ENCODE data around the gene CRACR2A. TPM values are rescaled to one million over a fixed set of nuclear protein-coding genes. Genes with fewer than 3 reads are reported as not detected.
A peak's percentile ranks its signal among the peaks of the same experiment; 100 is the strongest.

The CRACR2A gene, protein sequence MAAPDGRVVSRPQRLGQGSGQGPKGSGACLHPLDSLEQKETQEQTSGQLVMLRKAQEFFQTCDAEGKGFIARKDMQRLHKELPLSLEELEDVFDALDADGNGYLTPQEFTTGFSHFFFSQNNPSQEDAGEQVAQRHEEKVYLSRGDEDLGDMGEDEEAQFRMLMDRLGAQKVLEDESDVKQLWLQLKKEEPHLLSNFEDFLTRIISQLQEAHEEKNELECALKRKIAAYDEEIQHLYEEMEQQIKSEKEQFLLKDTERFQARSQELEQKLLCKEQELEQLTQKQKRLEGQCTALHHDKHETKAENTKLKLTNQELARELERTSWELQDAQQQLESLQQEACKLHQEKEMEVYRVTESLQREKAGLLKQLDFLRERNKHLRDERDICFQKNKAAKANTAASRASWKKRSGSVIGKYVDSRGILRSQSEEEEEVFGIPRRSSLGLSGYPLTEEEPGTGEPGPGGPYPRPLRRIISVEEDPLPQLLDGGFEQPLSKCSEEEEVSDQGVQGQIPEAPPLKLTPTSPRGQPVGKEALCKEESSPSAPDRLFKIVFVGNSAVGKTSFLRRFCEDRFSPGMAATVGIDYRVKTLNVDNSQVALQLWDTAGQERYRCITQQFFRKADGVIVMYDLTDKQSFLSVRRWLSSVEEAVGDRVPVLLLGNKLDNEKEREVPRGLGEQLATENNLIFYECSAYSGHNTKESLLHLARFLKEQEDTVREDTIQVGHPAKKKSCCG
- polyA plus RNA-seq (2011; rRNA removed) = 1.4 TPM in 2 replicates
- 1.3 TPM in 2 replicates for polyA minus RNA-seq (2011; rRNA and poly(A)+ RNA removed)

DNA sequence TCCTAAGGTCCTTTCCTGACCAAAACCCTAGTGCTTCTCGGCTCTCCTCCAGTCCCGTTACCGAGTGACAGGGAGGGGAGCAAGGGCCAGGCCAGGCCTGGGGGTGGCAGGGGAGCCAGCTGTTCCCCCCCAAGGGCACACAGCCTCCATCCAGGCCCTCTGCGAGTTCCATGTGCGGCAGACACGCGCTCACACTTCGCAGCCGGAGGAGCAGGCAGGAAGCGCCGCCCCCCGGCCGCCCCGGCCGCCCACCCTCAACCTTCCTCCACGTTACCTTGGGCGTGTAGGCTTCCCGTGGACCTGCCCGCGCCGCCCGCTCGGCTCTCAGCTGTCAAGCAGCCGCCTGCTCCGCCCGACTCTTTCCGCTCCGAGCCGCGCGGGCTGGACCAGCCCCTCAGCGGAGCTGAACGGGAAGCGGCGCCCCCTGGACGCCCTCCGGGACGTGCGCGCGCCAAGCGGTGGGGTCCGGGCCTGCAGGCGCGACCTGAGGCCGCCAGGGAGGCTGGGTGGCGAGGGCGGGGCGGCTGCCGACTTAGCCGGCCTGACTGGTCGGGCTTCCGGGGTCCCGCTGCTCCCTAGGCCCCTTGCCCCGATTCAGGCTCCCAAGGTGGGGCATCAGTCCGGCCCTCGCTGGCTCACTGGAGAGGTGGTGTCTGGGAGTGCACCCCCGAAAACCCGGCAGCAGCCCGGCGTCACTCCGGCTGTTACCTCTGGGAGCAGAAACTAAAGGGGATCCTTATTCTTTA lies at the start of gene CRACR2A:
Gene CRACR2A (minus strand): TSS at position 369 of the 746 bp plus-strand sequence. CDS start 56,110 bp downstream, outside the sequence.
- TF ChIP-seq, protein P1, sequence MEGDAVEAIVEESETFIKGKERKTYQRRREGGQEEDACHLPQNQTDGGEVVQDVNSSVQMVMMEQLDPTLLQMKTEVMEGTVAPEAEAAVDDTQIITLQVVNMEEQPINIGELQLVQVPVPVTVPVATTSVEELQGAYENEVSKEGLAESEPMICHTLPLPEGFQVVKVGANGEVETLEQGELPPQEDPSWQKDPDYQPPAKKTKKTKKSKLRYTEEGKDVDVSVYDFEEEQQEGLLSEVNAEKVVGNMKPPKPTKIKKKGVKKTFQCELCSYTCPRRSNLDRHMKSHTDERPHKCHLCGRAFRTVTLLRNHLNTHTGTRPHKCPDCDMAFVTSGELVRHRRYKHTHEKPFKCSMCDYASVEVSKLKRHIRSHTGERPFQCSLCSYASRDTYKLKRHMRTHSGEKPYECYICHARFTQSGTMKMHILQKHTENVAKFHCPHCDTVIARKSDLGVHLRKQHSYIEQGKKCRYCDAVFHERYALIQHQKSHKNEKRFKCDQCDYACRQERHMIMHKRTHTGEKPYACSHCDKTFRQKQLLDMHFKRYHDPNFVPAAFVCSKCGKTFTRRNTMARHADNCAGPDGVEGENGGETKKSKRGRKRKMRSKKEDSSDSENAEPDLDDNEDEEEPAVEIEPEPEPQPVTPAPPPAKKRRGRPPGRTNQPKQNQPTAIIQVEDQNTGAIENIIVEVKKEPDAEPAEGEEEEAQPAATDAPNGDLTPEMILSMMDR (IDR thresholded peaks at IDR 0.05; ENCODE audit: insufficient read depth, low read depth, low read length) = peak; percentile 44
- CTCF ChIA-PET = interaction anchor here (0.8 to 1.5 kb wide), 6 partner anchors 11 to 451 kb away, joined by 3 to 6 read pairs (median 4); no protein-coding TSS in a partner anchor
- POLR2A ChIA-PET = no interaction called here
- DNase-seq (ENCODE audit: low read depth) = no peak
- Histone ChIP-seq H3K27me3 (ENCODE audit: control insufficient read depth, insufficient read depth, low read length) (peaks cover 2% of the 10 kb centered on the region), H3K4me3 (ENCODE audit: low read depth, low read length) (peak within 1 kb of the TSS; percentile 42), H3K36me3 (ENCODE audit: control insufficient read depth, insufficient read depth, low read length) (no peaks in the 10 kb centered on the region)

DNA sequence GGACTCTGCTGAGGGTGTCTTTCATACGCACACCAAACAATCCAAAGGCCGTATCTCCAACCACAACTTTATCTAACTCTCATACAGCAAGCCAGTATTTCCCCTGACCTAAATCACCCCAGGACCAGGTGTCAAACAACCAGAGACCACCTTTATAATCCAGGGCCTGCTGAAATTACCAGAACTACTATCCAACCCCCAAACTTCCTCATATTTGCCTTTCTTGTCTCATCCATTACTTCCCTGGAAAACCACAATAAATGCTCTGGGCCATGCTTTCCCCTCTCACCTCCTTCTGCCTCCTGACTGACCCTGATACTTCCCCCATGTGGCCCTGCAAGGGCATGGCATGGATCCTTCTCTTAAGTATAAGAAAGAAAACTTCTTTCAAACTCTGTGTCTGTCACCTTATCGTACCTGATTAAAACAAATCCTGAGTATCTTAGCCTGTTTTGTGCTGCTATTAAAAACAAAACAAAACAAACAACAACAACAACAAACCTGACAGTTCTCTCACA lies 44.7 kb upstream of the CRACR2A start:
- ChIA-PET POLR2A (no interaction called here), CTCF (interaction anchor here (8.3 kb wide), 1 partner anchor 497 kb away, joined by 61 read pairs; no protein-coding TSS in a partner anchor)
- TF ChIP-seq, protein P1 (IDR thresholded peaks at IDR 0.05; ENCODE audit: insufficient read depth, low read depth, low read length) = no peak
- no peaks in the 10 kb centered on the region for H3K27me3 ChIP-seq (ENCODE audit: control insufficient read depth, insufficient read depth, low read length)
- H3K36me3 ChIP-seq (ENCODE audit: control insufficient read depth, insufficient read depth, low read length) = no peaks in the 10 kb centered on the region
- DNase-seq (ENCODE audit: low read depth) = no peak
- no peak overlapping the region for H3K4me3 ChIP-seq (ENCODE audit: low read depth, low read length)

DNA sequence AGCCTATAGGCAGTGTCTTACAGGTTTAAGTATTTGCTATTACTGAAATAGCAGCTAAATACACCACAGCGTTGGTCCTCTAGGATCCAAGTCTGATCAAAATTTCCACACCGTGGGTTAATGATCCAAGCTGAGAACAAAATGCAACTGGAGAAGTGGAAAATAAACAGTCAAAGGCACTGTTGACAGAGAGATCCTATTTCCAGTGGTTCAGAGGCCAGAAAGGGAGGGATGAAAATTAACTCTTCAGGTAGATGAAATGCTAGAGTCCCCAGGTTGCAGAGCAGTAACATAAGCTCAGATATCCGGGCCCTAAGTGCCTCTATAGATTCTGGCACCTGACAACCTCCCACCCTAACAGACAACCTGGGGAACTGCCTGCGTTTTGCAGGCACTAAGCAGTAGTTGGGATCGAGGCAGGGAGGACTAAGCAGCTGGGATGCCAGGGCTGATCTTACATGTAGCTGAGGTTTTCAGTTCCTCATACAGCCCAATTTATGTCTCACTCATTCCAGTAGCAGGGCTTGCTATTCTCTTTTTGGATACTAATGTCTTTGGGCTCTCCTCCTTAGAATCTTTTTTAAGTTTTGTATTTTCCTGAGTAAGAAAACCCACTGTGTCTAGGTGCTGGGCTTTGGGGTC lies 42.7 kb upstream of the CRACR2A start:
- ChIA-PET POLR2A (no interaction called here), CTCF (interaction anchor here (1.3 to 8.3 kb wide), 4 partner anchors 8 to 495 kb away, joined by 5 to 61 read pairs (median 12); no protein-coding TSS in a partner anchor)
- Histone ChIP-seq H3K4me3 (ENCODE audit: low read depth, low read length) (no peak overlapping the region), H3K36me3 (ENCODE audit: control insufficient read depth, insufficient read depth, low read length) (no peaks in the 10 kb centered on the region), H3K27me3 (ENCODE audit: control insufficient read depth, insufficient read depth, low read length) (no peaks in the 10 kb centered on the region)
- DNase-seq (ENCODE audit: low read depth) = no peak
- TF ChIP-seq, protein P1 (IDR thresholded peaks at IDR 0.05; ENCODE audit: insufficient read depth, low read depth, low read length) = no peak

DNA sequence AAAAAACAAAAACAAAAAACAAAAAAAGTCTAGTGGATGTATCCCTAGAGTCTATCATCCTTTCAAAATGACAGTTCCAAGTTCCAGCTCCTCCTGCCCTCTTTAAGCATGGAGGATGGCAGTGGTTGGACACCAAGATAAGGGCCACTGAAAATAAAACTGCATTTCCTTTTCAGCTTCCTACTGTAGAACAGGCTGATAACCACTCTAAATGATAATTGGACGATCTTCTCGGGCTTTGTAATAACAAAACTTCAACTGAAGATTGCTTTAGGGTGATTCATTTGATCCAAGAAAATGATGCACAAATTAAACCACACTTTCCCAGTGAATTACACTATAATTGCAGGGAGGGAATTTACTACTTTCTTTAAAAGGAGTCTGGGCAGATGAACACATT lies 42.2 kb upstream of the CRACR2A start:
- no peak for DNase-seq (ENCODE audit: low read depth)
- no peaks in the 10 kb centered on the region for H3K27me3 ChIP-seq (ENCODE audit: control insufficient read depth, insufficient read depth, low read length)
- H3K4me3 ChIP-seq (ENCODE audit: low read depth, low read length) = no peak overlapping the region
- ChIA-PET POLR2A (interaction anchor here (0.6 kb wide), 1 partner anchor 957 kb away, joined by 5 read pairs; no protein-coding TSS in a partner anchor), CTCF (interaction anchor here (1.3 to 8.3 kb wide), 4 partner anchors 9 to 495 kb away, joined by 5 to 61 read pairs (median 12); no protein-coding TSS in a partner anchor)
- no peaks in the 10 kb centered on the region for H3K36me3 ChIP-seq (ENCODE audit: control insufficient read depth, insufficient read depth, low read length)
- TF ChIP-seq, protein P1 (IDR thresholded peaks at IDR 0.05; ENCODE audit: insufficient read depth, low read depth, low read length) = no peak

Measured in BJ (cell line).